ENCODE data around the gene SLF2. TPM values are rescaled to one million over a fixed set of nuclear protein-coding genes. Genes with fewer than 3 reads are reported as not detected.
A peak's percentile ranks its signal among the peaks of the same experiment; 100 is the strongest.

The SLF2 gene
- total and polyA plus RNA-seq, 9 of the 15 experiments (the other 6 are each of a cell fraction or from before 2014, with no cell fraction given): 1.7 to 18.4 (median 7.8) TPM

- TF ChIP-seq, protein P1, sequence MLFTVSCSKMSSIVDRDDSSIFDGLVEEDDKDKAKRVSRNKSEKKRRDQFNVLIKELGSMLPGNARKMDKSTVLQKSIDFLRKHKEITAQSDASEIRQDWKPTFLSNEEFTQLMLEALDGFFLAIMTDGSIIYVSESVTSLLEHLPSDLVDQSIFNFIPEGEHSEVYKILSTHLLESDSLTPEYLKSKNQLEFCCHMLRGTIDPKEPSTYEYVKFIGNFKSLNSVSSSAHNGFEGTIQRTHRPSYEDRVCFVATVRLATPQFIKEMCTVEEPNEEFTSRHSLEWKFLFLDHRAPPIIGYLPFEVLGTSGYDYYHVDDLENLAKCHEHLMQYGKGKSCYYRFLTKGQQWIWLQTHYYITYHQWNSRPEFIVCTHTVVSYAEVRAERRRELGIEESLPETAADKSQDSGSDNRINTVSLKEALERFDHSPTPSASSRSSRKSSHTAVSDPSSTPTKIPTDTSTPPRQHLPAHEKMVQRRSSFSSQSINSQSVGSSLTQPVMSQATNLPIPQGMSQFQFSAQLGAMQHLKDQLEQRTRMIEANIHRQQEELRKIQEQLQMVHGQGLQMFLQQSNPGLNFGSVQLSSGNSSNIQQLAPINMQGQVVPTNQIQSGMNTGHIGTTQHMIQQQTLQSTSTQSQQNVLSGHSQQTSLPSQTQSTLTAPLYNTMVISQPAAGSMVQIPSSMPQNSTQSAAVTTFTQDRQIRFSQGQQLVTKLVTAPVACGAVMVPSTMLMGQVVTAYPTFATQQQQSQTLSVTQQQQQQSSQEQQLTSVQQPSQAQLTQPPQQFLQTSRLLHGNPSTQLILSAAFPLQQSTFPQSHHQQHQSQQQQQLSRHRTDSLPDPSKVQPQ (CRISPR knock-in tag; IDR thresholded peaks at IDR 0.05; ENCODE audit: borderline replicate concordance): no peak
- TF ChIP-seq ZNF212 (CRISPR knock-in tag; IDR thresholded peaks at IDR 0.05) (0 out of 2 replicates have a peak, but pooled peaks have one; percentile 40), BACH1 (tag; IDR thresholded peaks at IDR 0.05) (no peak), LEF1 (IDR thresholded peaks at IDR 0.05) (no peak), ELF2 (CRISPR knock-in tag; IDR thresholded peaks at IDR 0.05) (0 out of 2 replicates have a peak, but pooled peaks have one; percentile 20), NONO (IDR thresholded peaks at IDR 0.05; ENCODE audit: low read depth in 2 of 2, low read length in 1 of 2) (peak in 1 of 2 experiments; percentile 52; a peak in 1 of 4 replicates), HNRNPL (IDR thresholded peaks at IDR 0.05; ENCODE audit: low read depth, low read length) (peak; percentile 58; the same call in 1 of the 2 replicates), POLR3A (IDR thresholded peaks at IDR 0.05; ENCODE audit: borderline replicate concordance, extremely low read depth, insufficient read depth, insufficient read length) (no peak), NCOA6 (IDR thresholded peaks at IDR 0.05) (0 out of 2 replicates have a peak, but pooled peaks have one; percentile 48), SUPT5H (IDR thresholded peaks at IDR 0.05) (peak; percentile 46), CXXC5 (CRISPR knock-in tag; IDR thresholded peaks at IDR 0.05) (peak; percentile 60), ZFX (CRISPR knock-in tag; IDR thresholded peaks at IDR 0.05) (peak; percentile 82), PRPF4 (IDR thresholded peaks at IDR 0.05; ENCODE audit: insufficient read depth, low read depth, low read length, poor library complexity, severe bottlenecking) (no peak), ZNF589 (CRISPR knock-in tag; IDR thresholded peaks at IDR 0.05; ENCODE audit: low read depth) (peak; percentile 22; the same call in 1 of the 2 replicates), RBFOX2 (IDR thresholded peaks at IDR 0.05; ENCODE audit: low read depth, low read length) (peak; percentile 77), ELF1 (tag; IDR thresholded peaks at IDR 0.05) (no peak), PHF8 (IDR thresholded peaks at IDR 0.05; ENCODE audit: borderline replicate concordance, low read length) (peak; percentile 74; the same call in 1 of the 2 replicates)
- TF ChIP-seq, protein P2, sequence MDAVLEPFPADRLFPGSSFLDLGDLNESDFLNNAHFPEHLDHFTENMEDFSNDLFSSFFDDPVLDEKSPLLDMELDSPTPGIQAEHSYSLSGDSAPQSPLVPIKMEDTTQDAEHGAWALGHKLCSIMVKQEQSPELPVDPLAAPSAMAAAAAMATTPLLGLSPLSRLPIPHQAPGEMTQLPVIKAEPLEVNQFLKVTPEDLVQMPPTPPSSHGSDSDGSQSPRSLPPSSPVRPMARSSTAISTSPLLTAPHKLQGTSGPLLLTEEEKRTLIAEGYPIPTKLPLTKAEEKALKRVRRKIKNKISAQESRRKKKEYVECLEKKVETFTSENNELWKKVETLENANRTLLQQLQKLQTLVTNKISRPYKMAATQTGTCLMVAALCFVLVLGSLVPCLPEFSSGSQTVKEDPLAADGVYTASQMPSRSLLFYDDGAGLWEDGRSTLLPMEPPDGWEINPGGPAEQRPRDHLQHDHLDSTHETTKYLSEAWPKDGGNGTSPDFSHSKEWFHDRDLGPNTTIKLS (IDR thresholded peaks at IDR 0.05; ENCODE audit: borderline replicate concordance, low read depth): peak; percentile 36; the same call in 1 of the 2 replicates
- TF ChIP-seq, protein P3, sequence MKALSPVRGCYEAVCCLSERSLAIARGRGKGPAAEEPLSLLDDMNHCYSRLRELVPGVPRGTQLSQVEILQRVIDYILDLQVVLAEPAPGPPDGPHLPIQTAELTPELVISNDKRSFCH (CRISPR knock-in tag; IDR thresholded peaks at IDR 0.05): no peak
- TF ChIP-seq, protein P3 (tag; IDR thresholded peaks at IDR 0.05): peak; percentile 34; the same call in 1 of the 2 replicates
Observed at GRCh38 chr10:100998991-100999741, 86.4 kb downstream of the SLF2 start (continued).
